Mesenchymal stem cell (in vitro differentiated cells and primary cell): ENCODE results near the gene SLC41A3.
A peak's percentile ranks its signal among the peaks of the same experiment; 100 is the strongest.

Source experiments
- DNase-seq: peaks from one replicate; pipeline ENCODE4 v3.0.0-alpha.2; 2013
- H2AFZ ChIP-seq: one replicate; pipeline ENCODE4 v1.6.1; 2013; ENCODE audit warnings: low read depth, mild to moderate bottlenecking, control low read depth, inconsistent platforms, low read length, moderate library complexity
- H2AK5ac ChIP-seq: 2 replicates; pipeline ENCODE4 v1.6.1; 2013; ENCODE audit warnings: low read length, moderate library complexity, mild to moderate bottlenecking, inconsistent platforms; ENCODE audit not compliant: severe bottlenecking
- H2BK120ac ChIP-seq: one replicate; pipeline ENCODE4 v1.6.1; 2013; ENCODE audit warnings: low read depth, mild to moderate bottlenecking, inconsistent platforms, low read length, moderate library complexity
- H2BK12ac ChIP-seq, 2 experiments: one replicate each; pipeline ENCODE4 v1.6.1; 2013; ENCODE audit warnings: inconsistent platforms in 2 of 2, low read length in 2 of 2, mild to moderate bottlenecking in 2 of 2, moderate library complexity in 2 of 2, control low read depth in 1 of 2
- H2BK15ac ChIP-seq: one replicate; pipeline ENCODE4 v1.6.1; 2013; ENCODE audit warnings: mild to moderate bottlenecking, low read depth, inconsistent platforms; ENCODE audit not compliant: poor library complexity, severe bottlenecking
- H2BK5ac ChIP-seq: 2 replicates; pipeline ENCODE4 v1.6.1; 2013; ENCODE audit warnings: low read depth, mild to moderate bottlenecking, low read length, control low read depth, inconsistent platforms; ENCODE audit not compliant: poor library complexity, severe bottlenecking
- H3K14ac ChIP-seq, 2 experiments: one replicate each; pipeline ENCODE4 v1.6.1; 2013; ENCODE audit warnings: inconsistent platforms in 2 of 2, low read length in 2 of 2, control low read depth in 1 of 2, mild to moderate bottlenecking in 1 of 2, moderate library complexity in 1 of 2
- H3K18ac ChIP-seq, 2 experiments: one replicate each; pipeline ENCODE4 v1.6.1; 2013; ENCODE audit warnings: inconsistent platforms in 2 of 2, low read length in 2 of 2, control low read depth in 1 of 2, low read depth in 1 of 2, mild to moderate bottlenecking in 1 of 2
- H3K23ac ChIP-seq, 2 experiments: one replicate each; pipeline ENCODE4 v1.6.1; 2013; ENCODE audit warnings: inconsistent platforms in 2 of 2, low read length in 2 of 2, mild to moderate bottlenecking in 2 of 2, moderate library complexity in 2 of 2, control low read depth in 1 of 2
- H3K27ac ChIP-seq: 2 replicates; pipeline ENCODE4 v1.5.1; 2013; ENCODE audit warnings: mild to moderate bottlenecking, moderate library complexity, low read length, control low read depth, inconsistent platforms; ENCODE audit not compliant: poor library complexity, severe bottlenecking
- H3K27me3 ChIP-seq, 2 experiments: 2 replicates each; pipeline versions ENCODE4 v1.6.1 to v1.7.0; 2013; ENCODE audit warnings: low read length in 2 of 2, mild to moderate bottlenecking in 2 of 2, moderate library complexity in 2 of 2, control low read depth in 1 of 2, inconsistent platforms in 1 of 2; ENCODE audit not compliant: control insufficient read depth in 1 of 2, insufficient read depth in 1 of 2
- H3K36me3 ChIP-seq, 2 experiments: 2 replicates each; pipeline versions ENCODE4 v1.6.1 to v1.7.0; 2013; ENCODE audit warnings: low read length in 2 of 2, control low read depth in 1 of 2, inconsistent platforms in 1 of 2, low read depth in 1 of 2, mild to moderate bottlenecking in 1 of 2; ENCODE audit not compliant: insufficient read depth in 2 of 2, control insufficient read depth in 1 of 2
- H3K4ac ChIP-seq, 2 experiments: one replicate each; pipeline ENCODE4 v1.6.1; 2013; ENCODE audit warnings: inconsistent platforms in 2 of 2, low read length in 2 of 2, mild to moderate bottlenecking in 2 of 2, moderate library complexity in 2 of 2, control low read depth in 1 of 2, low read depth in 1 of 2
- H3K4me1 ChIP-seq: 2 replicates; pipeline ENCODE4 v1.6.1; 2013; ENCODE audit warnings: low read depth, low read length, control low read depth; ENCODE audit not compliant: control insufficient read depth, insufficient read depth
- H3K4me2 ChIP-seq: 2 replicates; pipeline ENCODE4 v1.6.1; 2013; ENCODE audit warnings: low read length, mild to moderate bottlenecking, inconsistent platforms; ENCODE audit not compliant: poor library complexity, severe bottlenecking
- H3K4me3 ChIP-seq, 2 experiments: 2 replicates each; pipeline versions ENCODE4 v1.5.1 to v1.7.0; 2013; ENCODE audit warnings: low read length in 2 of 2, mild to moderate bottlenecking in 2 of 2, control low read depth in 1 of 2, low read depth in 1 of 2; ENCODE audit not compliant: insufficient read depth in 1 of 2
- H3K79me1 ChIP-seq: replicated peaks from 2 replicates; pipeline ENCODE4 v1.6.1; 2013; ENCODE audit warnings: mild to moderate bottlenecking, control low read depth, low read length, inconsistent platforms; ENCODE audit not compliant: poor library complexity, severe bottlenecking
- H3K9ac ChIP-seq: 2 replicates; pipeline ENCODE4 v1.7.0; 2013; ENCODE audit warnings: mild to moderate bottlenecking, low read length, moderate library complexity
- H3K9me3 ChIP-seq: 2 replicates; pipeline ENCODE4 v1.7.0; 2013; ENCODE audit warnings: mild to moderate bottlenecking, low read length; ENCODE audit not compliant: control insufficient read depth
- H4K8ac ChIP-seq: one replicate; pipeline ENCODE4 v1.6.1; 2013; ENCODE audit warnings: inconsistent platforms, mild to moderate bottlenecking, low read length, moderate library complexity
- H4K91ac ChIP-seq: one replicate; pipeline ENCODE4 v1.6.1; 2013; ENCODE audit warnings: mild to moderate bottlenecking, low read length, inconsistent platforms
- WGBS: methylation state at CpG from one replicate; pipeline ENCODE4 v1.1.7; 2013; ENCODE audit warnings: mixed read lengths; 5-methylcytosine and 5-hydroxymethylcytosine counted together

The SLC41A3 gene

DNA sequence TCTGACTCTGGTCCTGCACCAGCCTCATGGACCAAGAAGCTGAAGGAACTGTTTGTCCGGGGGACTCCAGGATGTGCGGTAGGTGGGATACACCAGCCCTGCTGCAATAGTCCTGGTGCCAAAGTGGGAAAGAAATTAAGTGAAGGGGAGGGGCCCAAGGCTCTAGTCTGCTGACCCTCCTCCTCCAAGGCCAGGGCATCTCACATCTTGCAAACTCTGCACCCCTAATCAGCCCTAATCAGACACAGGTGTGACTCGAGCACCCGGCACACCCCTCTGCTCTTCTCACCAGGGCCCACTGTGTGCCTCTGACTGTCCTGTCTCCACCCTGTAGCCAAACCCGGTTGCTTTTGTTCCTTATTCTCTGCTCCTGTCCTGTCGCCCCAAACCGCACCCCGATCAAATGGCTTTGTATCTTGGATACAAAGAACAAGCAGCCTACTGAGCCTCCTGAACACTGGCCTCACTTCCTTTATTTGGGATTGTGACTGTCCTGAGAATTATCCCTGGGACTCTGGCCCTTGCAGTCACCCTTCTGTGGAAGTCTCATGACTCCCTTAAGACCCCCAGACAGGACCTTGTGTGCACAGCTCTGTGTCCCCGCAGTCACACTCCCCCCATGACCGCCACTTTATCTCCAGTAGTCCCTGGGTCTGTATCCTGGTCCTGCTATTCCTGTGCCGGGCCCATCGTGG lies 26.7 kb upstream of the SLC41A3 start:
- WGBS: 94% methylated on average over 12 of the region's 12 CpGs
- no peak overlapping the region for H2AK5ac ChIP-seq

DNA sequence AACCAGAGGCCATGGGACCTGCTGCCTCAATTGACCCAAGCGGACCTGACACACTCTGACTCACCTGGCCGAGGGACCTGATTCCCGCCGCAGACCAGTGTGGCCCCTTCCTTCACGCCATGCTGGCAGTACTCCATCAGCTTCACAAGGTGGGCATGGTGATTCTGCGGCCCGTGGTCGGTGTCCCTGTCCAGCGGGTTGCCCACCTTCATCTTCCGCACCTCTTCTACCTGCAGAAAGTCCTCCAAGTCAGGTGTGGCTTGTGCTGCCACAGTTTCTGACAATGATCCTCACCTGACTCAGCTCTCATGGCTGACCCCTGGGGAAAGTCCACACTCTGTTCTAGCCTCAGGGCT lies 25.9 kb upstream of the SLC41A3 start:
- Histone ChIP-seq H2BK120ac (no peak overlapping the region), H2AK5ac (no peak overlapping the region), H2BK12ac (no peak overlapping the region), H3K9ac (no peak overlapping the region), H3K14ac (no peak overlapping the region), H3K4me3 (no peak overlapping the region), H2BK15ac (no peak overlapping the region), H3K4me1 (no peaks in the 10 kb centered on the region), H2AFZ (no peak overlapping the region), H3K4me2 (no peak overlapping the region), H3K79me1 (no peaks in the 10 kb centered on the region), H4K8ac (no peak overlapping the region), H4K91ac (no peak overlapping the region), H3K18ac (no peak overlapping the region), H3K36me3 (no peaks in the 10 kb centered on the region), H3K23ac (no peak overlapping the region), H3K27me3 (peaks cover 0 to 8% of the 10 kb centered on the region in 2 experiments), H3K9me3 (no peaks in the 10 kb centered on the region), H3K4ac (no peak overlapping the region), H2BK5ac (no peak overlapping the region), H3K27ac (no peak overlapping the region)
- 91% methylated on average over 10 of the region's 10 CpGs for WGBS
- no peak for DNase-seq

More for the DNA sequence above, 26.7 kb upstream of the SLC41A3 start:
- Histone ChIP-seq H3K18ac (no peak overlapping the region), H3K4me1 (no peaks in the 10 kb centered on the region), H2BK12ac (no peak overlapping the region), H3K27ac (no peak overlapping the region), H4K91ac (no peak overlapping the region), H2AFZ (no peak overlapping the region), H2BK120ac (no peak overlapping the region), H3K9me3 (no peaks in the 10 kb centered on the region), H3K27me3 (peaks cover 0 to 8% of the 10 kb centered on the region in 2 experiments), H3K79me1 (no peaks in the 10 kb centered on the region), H3K36me3 (no peaks in the 10 kb centered on the region), H3K4me2 (no peak overlapping the region), H3K4me3 (no peak overlapping the region), H3K4ac (no peak overlapping the region), H3K23ac (no peak overlapping the region), H2BK15ac (no peak overlapping the region), H3K14ac (peak overlapping the region in 1 of 2 experiments; percentile 36), H4K8ac (no peak overlapping the region), H3K9ac (no peak overlapping the region), H2BK5ac (no peak overlapping the region)
- DNase-seq: no peak

DNA sequence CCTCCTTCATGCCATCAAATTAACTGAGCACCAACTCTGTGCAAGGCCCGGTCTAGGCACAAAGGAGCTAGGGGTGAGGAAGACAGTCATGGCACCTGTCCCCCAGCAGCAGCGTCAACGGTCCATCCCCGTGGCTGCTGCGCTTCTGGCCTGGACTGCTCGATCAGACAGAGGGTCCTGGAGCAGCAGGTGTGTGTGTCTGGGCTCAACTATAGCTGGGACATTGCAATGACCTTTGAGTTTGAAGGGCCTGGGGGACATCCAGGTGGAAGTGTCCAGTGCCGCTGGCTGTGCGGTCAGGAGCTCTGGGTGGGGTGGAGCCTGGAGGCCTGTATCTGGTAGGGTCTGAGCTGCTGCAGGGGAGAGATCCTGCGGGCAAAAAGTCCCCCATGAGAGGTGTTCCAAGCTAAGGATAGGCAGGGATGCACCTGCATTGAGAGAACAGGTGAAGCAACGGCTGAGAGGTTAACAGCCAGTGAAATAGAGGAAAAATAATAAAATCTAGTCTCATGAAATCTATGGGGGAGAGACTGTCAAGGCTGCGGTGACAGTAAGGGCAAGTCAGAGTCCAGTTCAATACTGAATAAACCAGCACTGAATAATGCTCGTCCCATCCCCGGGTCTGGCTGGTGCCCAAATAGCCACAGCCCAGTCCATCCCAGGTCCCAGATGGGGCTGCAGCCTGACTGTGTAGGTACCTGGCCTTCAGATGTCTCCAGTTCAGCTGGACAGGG lies 25.4 kb upstream of the SLC41A3 start:
- Histone ChIP-seq H4K91ac (no peak overlapping the region), H3K4ac (no peak overlapping the region), H3K27me3 (peaks cover 0 to 8% of the 10 kb centered on the region in 2 experiments), H3K9me3 (no peaks in the 10 kb centered on the region), H2BK15ac (no peak overlapping the region), H3K4me1 (no peaks in the 10 kb centered on the region), H3K36me3 (no peaks in the 10 kb centered on the region), H3K4me2 (no peak overlapping the region), H3K4me3 (no peak overlapping the region), H3K79me1 (no peaks in the 10 kb centered on the region), H2AFZ (no peak overlapping the region), H2AK5ac (no peak overlapping the region), H4K8ac (no peak overlapping the region), H2BK12ac (no peak overlapping the region), H3K9ac (no peak overlapping the region), H3K23ac (no peak overlapping the region), H3K27ac (no peak overlapping the region), H3K14ac (no peak overlapping the region), H2BK5ac (no peak overlapping the region), H2BK120ac (no peak overlapping the region), H3K18ac (no peak overlapping the region)
- 88% methylated on average over 13 of the region's 13 CpGs for WGBS
- no peak for DNase-seq

DNA sequence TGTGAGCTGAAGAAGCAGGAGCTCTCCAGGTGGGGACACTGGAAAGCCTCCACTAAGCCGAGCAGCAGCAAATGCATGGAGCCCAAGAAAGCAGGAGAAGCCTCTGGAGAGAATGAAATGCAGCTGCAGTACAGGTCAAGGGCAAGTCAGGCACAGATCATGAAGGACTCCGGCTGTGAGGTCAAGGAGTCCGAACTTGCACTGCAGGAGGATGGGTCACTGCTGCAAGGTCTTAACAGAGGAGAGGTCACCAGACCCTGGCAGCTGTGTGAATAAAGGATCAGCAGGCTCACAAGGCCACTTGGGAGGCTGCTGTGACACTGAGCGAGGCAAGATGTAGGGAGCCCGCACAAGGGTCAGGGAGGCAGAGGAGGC lies 24.7 kb upstream of the SLC41A3 start:
- Histone ChIP-seq H2BK120ac (no peak overlapping the region), H2BK15ac (no peak overlapping the region), H2BK12ac (no peak overlapping the region), H4K91ac (no peak overlapping the region), H4K8ac (no peak overlapping the region), H3K9me3 (no peaks in the 10 kb centered on the region), H3K4me1 (no peaks in the 10 kb centered on the region), H2AK5ac (no peak overlapping the region), H3K14ac (no peak overlapping the region), H3K79me1 (no peaks in the 10 kb centered on the region), H3K27me3 (peaks cover 0 to 8% of the 10 kb centered on the region in 2 experiments), H3K9ac (no peak overlapping the region), H2BK5ac (no peak overlapping the region), H3K4ac (no peak overlapping the region), H3K23ac (no peak overlapping the region), H3K4me3 (no peak overlapping the region), H3K18ac (no peak overlapping the region), H3K27ac (no peak overlapping the region), H3K4me2 (no peak overlapping the region), H3K36me3 (no peaks in the 10 kb centered on the region), H2AFZ (no peak overlapping the region)
- no peak for DNase-seq
- WGBS: 72% methylated on average over 5 of the region's 5 CpGs
